ENCODE results near the gene ZNF565. TPM values are rescaled to one million over a fixed set of nuclear protein-coding genes. Genes with fewer than 3 reads are reported as not detected.

The ZNF565 gene
- total RNA-seq (10 to 100 TPM in 1 of 2 experiments, 1 to 10 TPM in 1; 8.4 to 10.9 TPM), polyA plus RNA-seq (1 to 10 TPM in 1 of 2 donors, under 1 TPM in 1; 0.76 to 6.1 TPM)

- Mint-ChIP-seq H3K27ac (no peak within 1 kb of the TSS), H3K4me3 (no peak within 1 kb of the TSS), H3K27me3 (no peaks in the 10 kb centered on the region), H3K9me3 (no peaks in the 10 kb centered on the region), H3K4me1 (peaks cover 15 to 26% (median 17%) of the 10 kb centered on the region in 4 donors), H3K36me3 (peaks cover 8 to 11% of the 10 kb centered on the region in 2 donors)
- H3K27me3 ChIP-seq (ENCODE audit: insufficient read depth, low read length) = no peaks in the 10 kb centered on the region
- intact Hi-C loops (cut with micrococcal nuclease) = loop anchor here (1.0 to 10.0 kb wide), 16 partner anchors 74 to 1692 kb away; partner anchors contain the start of genes CAPNS1, SIPA1L3, THAP8 and WDR62
- H3K36me3 ChIP-seq (ENCODE audit: insufficient read depth, low read length) = peaks cover 7% of the 10 kb centered on the region
- peak; percentile 96 to 98 (median 97) for DNase-seq
- ChIA-PET CTCF (ENCODE audit: partially characterized antibody) (interaction anchor here (1.2 to 1.4 kb wide), 3 partner anchors 11 to 275 kb away, joined by 3 to 7 read pairs (median 4); partner anchors contain the start of gene ZNF566), POLR2A (ENCODE audit: partially characterized antibody) (interaction anchor here (0.6 to 2.3 kb wide), 35 partner anchors 10 to 1441 kb away, joined by 3 to 29 read pairs (median 5); partner anchors contain the start of genes ALKBH6, CAPNS1, GRAMD1A and LIN37)
- peak within 1 kb of the TSS; percentile 76 to 98 for H3K4me3 ChIP-seq (ENCODE audit: low read length in 2 of 2)
- peak within 1 kb of the TSS; percentile 96 for H3K27ac ChIP-seq (ENCODE audit: low read depth, low read length)
- H3K9me3 ChIP-seq (ENCODE audit: control insufficient read depth in 1 of 2, low read length in 2 of 2) = no peaks in the 10 kb centered on the region
- peaks cover 35% of the 10 kb centered on the region for H3K4me1 ChIP-seq (ENCODE audit: insufficient read depth, low read length)
Measured at GRCh38 chr19:36214386-36215275, at the start of gene ZNF565, which contains the start of gene ZNF146. ZNF565 (minus strand) TSS chr19:36214665; CDS start chr19:36201985, 12,680 bp downstream. ZNF146 (plus strand) TSS chr19:36215106; CDS start chr19:36236441, 21,335 bp downstream.

DNA sequence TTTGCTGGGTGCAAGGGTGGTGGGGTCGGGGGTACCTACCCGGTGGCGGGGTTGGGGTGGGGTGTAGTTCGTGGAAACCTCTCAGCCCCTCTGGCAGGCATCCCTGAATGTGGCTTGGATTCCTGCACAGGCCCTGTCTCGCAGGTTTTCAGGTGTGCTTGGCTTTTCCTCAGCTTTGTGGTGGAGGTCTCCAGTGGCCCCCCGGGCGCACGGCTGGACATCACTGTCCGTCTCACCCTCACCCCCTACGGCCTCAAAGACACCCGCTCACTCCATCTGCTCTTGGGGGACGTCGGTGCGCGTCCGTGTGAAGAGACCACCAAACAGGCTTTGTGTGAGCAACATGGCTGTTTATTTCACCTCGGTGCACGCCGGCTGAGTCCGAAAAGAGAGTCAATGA is 44.7 kb upstream of the ZNF565 start:
- intact Hi-C loops (cut with micrococcal nuclease) = no loop called here
- Mint-ChIP-seq H3K4me1 (peaks cover 0 to 1% (median 0%) of the 10 kb centered on the region in 4 donors), H3K27ac (no peak overlapping the region), H3K4me3 (no peak overlapping the region), H3K27me3 (peaks cover 0 to 1% of the 10 kb centered on the region in 2 donors), H3K36me3 (peaks cover 2 to 8% of the 10 kb centered on the region in 2 donors), H3K9me3 (peaks cover under 1 to 48% (median 39%) of the 10 kb centered on the region in 8 donors)
- Histone ChIP-seq H3K4me3 (ENCODE audit: low read length in 2 of 2) (no peak overlapping the region), H3K27me3 (ENCODE audit: insufficient read depth, low read length) (no peaks in the 10 kb centered on the region), H3K36me3 (ENCODE audit: insufficient read depth, low read length) (no peaks in the 10 kb centered on the region), H3K9me3 (ENCODE audit: control insufficient read depth in 1 of 2, low read length in 2 of 2) (no peaks in the 10 kb centered on the region), H3K27ac (ENCODE audit: low read depth, low read length) (no peak overlapping the region), H3K4me1 (ENCODE audit: insufficient read depth, low read length) (no peaks in the 10 kb centered on the region)
- ChIA-PET POLR2A (ENCODE audit: partially characterized antibody) (no interaction called here), CTCF (ENCODE audit: partially characterized antibody) (no interaction called here)
- DNase-seq = no peak

DNA sequence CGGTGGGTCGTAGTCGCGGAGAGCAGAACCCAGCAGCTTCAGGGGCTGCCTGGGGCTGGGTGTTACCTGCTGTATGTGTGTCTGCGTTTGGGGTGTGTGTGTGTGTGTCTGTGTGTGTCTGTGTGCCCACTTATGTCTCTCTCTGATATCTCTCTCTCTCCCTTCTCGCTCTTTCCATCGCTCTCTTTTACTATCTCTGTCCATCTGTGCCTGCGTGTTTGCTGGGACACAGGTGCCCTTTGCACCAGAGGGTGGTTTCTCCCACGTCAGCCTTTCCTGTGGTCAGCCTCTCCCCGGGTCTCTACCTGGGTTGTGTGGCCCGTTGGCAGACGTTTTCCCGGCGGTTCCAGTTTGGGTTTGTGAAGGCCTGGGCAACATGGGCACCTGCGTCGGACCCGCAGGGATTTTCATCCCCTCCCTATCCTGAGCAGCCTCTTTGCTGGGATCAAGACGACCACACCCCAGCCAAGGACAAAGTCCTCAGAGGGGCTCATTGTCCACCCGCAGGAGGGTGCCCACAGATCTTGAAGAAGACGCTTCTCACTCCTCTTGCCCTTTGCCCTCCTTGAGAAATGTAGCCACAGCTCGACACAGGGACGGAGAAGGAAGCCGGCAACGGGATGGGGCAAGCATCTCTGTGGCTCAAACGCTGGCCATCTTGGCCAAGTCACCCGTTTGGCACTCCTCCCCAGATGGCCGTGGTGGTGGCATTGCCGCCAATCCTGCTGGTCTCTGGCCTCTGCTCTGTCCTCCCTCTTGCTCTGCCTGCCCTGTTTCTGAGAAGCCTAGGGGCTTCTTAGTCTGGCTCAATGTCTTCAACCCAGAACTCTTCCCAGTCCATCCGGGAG is 43.8 kb upstream of the ZNF565 start:
- ChIA-PET POLR2A (ENCODE audit: partially characterized antibody) (no interaction called here), CTCF (ENCODE audit: partially characterized antibody) (no interaction called here)
- Histone ChIP-seq H3K27me3 (ENCODE audit: insufficient read depth, low read length) (no peaks in the 10 kb centered on the region), H3K4me3 (ENCODE audit: low read length in 2 of 2) (no peak overlapping the region), H3K27ac (ENCODE audit: low read depth, low read length) (no peak overlapping the region), H3K4me1 (ENCODE audit: insufficient read depth, low read length) (no peaks in the 10 kb centered on the region), H3K9me3 (ENCODE audit: control insufficient read depth in 1 of 2, low read length in 2 of 2) (no peaks in the 10 kb centered on the region), H3K36me3 (ENCODE audit: insufficient read depth, low read length) (no peaks in the 10 kb centered on the region)
- H3K9me3 Mint-ChIP-seq = peaks cover 2 to 47% (median 38%) of the 10 kb centered on the region in 8 donors
- H3K4me1 Mint-ChIP-seq = no peaks in the 10 kb centered on the region
- peaks cover 2 to 8% of the 10 kb centered on the region in 2 donors for H3K36me3 Mint-ChIP-seq
- peak overlapping the region in 2 of 8 donors; percentile 39 to 41 for H3K4me3 Mint-ChIP-seq
- intact Hi-C loops (cut with micrococcal nuclease) = no loop called here
- no peak overlapping the region for H3K27ac Mint-ChIP-seq
- DNase-seq = no peak
- H3K27me3 Mint-ChIP-seq = peaks cover 0 to 1% of the 10 kb centered on the region in 2 donors

DNA sequence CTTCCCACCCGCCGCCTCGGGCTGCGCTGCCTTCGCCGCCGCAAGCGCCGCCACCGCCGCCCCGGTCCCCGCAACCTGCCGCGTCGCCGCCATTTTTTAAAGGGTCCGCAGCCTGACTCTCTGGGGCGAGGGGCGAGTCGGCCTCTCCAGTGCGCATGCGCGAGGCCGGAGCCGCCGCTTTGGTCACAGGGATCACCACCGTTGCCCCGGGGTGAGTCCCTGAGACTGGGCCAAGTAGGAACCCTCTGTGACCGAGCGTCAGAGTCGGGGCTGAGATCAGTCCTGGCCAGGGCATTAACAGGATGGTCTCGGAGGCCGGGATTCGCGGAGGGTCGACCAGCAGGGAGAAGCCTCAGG is 43.0 kb upstream of the ZNF565 start:
- Mint-ChIP-seq H3K27me3 (peaks cover 0 to 1% of the 10 kb centered on the region in 2 donors), H3K9me3 (peaks cover 2 to 46% (median 33%) of the 10 kb centered on the region in 8 donors), H3K4me3 (no peak overlapping the region), H3K4me1 (no peaks in the 10 kb centered on the region), H3K36me3 (peaks cover 2 to 8% of the 10 kb centered on the region in 2 donors), H3K27ac (no peak overlapping the region)
- POLR2A ChIA-PET (ENCODE audit: partially characterized antibody) = no interaction called here
- no peak overlapping the region for H3K27ac ChIP-seq (ENCODE audit: low read depth, low read length)
- no peaks in the 10 kb centered on the region for H3K36me3 ChIP-seq (ENCODE audit: insufficient read depth, low read length)
- no peak overlapping the region for H3K4me3 ChIP-seq (ENCODE audit: low read length in 2 of 2)
- no peaks in the 10 kb centered on the region for H3K9me3 ChIP-seq (ENCODE audit: control insufficient read depth in 1 of 2, low read length in 2 of 2)
- intact Hi-C loops (cut with micrococcal nuclease) = no loop called here
- CTCF ChIA-PET (ENCODE audit: partially characterized antibody) = no interaction called here
- no peaks in the 10 kb centered on the region for H3K4me1 ChIP-seq (ENCODE audit: insufficient read depth, low read length)
- no peaks in the 10 kb centered on the region for H3K27me3 ChIP-seq (ENCODE audit: insufficient read depth, low read length)
- DNase-seq = no peak

DNA sequence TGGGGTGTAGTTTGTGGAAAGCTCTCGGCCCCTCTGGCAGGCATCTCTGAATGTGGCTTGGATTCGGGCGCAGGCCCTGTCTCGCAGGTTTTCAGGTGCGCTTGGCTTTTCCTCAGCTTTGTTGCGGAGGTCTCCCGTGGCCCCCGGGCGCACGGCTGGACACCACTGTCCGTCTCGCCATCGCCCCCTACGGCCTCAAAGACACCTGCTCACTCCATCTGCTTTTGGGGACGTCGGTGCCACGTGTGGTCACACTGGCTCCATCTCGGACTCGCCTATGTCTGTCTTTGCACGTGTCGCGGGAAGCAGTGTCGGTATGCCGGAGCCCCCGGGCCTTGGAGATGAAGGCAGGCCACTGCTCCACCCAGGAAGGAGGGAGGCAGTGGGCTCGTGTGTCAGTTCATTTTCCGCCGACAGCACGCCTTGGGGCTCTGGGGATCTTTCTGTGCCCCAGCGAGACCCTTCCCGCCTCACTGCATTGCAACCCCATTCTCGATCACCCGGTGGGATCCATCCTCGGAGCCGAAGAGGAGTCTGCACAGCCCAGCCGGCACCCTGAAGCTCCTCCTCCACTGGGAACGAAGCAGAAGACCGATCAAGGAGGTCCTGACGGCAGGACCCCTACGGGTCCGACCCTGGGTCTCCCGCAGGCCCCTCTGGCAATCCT is 42.5 kb upstream of the ZNF565 start:
- CTCF ChIA-PET (ENCODE audit: partially characterized antibody) = no interaction called here
- Mint-ChIP-seq H3K27me3 (peaks cover 0 to 1% of the 10 kb centered on the region in 2 donors), H3K36me3 (peaks cover 2 to 8% of the 10 kb centered on the region in 2 donors), H3K9me3 (peaks cover 2 to 51% (median 36%) of the 10 kb centered on the region in 8 donors), H3K4me3 (no peak overlapping the region), H3K4me1 (no peaks in the 10 kb centered on the region), H3K27ac (no peak overlapping the region)
- POLR2A ChIA-PET (ENCODE audit: partially characterized antibody) = no interaction called here
- Histone ChIP-seq H3K36me3 (ENCODE audit: insufficient read depth, low read length) (no peaks in the 10 kb centered on the region), H3K27ac (ENCODE audit: low read depth, low read length) (no peak overlapping the region), H3K9me3 (ENCODE audit: control insufficient read depth in 1 of 2, low read length in 2 of 2) (no peaks in the 10 kb centered on the region), H3K27me3 (ENCODE audit: insufficient read depth, low read length) (no peaks in the 10 kb centered on the region), H3K4me3 (ENCODE audit: low read length in 2 of 2) (no peak overlapping the region), H3K4me1 (ENCODE audit: insufficient read depth, low read length) (no peaks in the 10 kb centered on the region)
- no peak for DNase-seq
- intact Hi-C loops (cut with micrococcal nuclease) = no loop called here

DNA sequence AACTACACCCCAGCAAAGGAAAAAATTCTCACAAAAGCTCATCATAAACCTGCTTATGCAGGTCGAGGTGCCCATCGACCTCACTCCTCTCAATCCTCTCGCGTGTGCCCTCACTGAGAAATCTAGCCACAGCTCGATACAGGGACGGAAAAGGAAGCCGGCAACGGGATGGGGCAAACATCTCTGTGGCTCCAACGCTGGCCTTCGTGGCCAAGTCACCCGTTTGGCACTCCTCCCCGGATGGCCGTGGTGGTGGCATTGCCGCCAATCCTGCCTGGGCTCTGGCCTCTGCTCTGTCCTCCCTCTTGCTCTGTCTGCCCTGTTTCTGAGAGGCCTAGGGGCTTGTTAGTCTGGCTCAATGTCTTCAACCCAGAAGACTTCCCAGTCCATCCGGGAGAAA is 41.6 kb upstream of the ZNF565 start:
- Histone ChIP-seq H3K36me3 (ENCODE audit: insufficient read depth, low read length) (no peaks in the 10 kb centered on the region), H3K9me3 (ENCODE audit: control insufficient read depth in 1 of 2, low read length in 2 of 2) (no peaks in the 10 kb centered on the region), H3K27me3 (ENCODE audit: insufficient read depth, low read length) (no peaks in the 10 kb centered on the region), H3K4me3 (ENCODE audit: low read length in 2 of 2) (no peak overlapping the region), H3K27ac (ENCODE audit: low read depth, low read length) (no peak overlapping the region), H3K4me1 (ENCODE audit: insufficient read depth, low read length) (no peaks in the 10 kb centered on the region)
- H3K4me1 Mint-ChIP-seq = no peaks in the 10 kb centered on the region
- peaks cover 0 to 1% of the 10 kb centered on the region in 2 donors for H3K27me3 Mint-ChIP-seq
- ChIA-PET POLR2A (ENCODE audit: partially characterized antibody) (no interaction called here), CTCF (ENCODE audit: partially characterized antibody) (no interaction called here)
- H3K36me3 Mint-ChIP-seq = peaks cover 5 to 8% of the 10 kb centered on the region in 2 donors
- H3K27ac Mint-ChIP-seq = no peak overlapping the region
- no peak for DNase-seq
- H3K4me3 Mint-ChIP-seq = no peak overlapping the region
- intact Hi-C loops (cut with micrococcal nuclease) = no loop called here
- H3K9me3 Mint-ChIP-seq = peaks cover 2 to 60% (median 45%) of the 10 kb centered on the region in 8 donors

Measured in CD4-positive, alpha-beta memory T cell (primary cell).